DOHH2 (cell line): ENCODE measurements around the gene KLF9.

Experiments
- H3F3A ChIP-seq: fragments of 200-600 bp; sonication (generic), shearing (Covaris generic); 2 replicates; pipeline ENCODE4 v1.6.0; 2016; ENCODE audit warnings: antibody characterized with exemption, mild to moderate bottlenecking; ENCODE audit not compliant: control insufficient read depth, insufficient read depth
- H3K27ac ChIP-seq: fragments of 200-600 bp; sonication (generic); 2 replicates; pipeline ENCODE4 v1.5.1; 2014; ENCODE audit warnings: low read depth, mild to moderate bottlenecking, low read length, moderate library complexity
- H3K27me3 ChIP-seq: fragments of 200-600 bp; sonication (generic); 2 replicates; pipeline ENCODE4 v1.6.1; 2014; ENCODE audit warnings: mild to moderate bottlenecking, low read length, mixed read lengths; ENCODE audit not compliant: control insufficient read depth
- H3K36me3 ChIP-seq: fragments of 200-600 bp; sonication (generic); 2 replicates; pipeline ENCODE4 v1.6.1; 2014; ENCODE audit warnings: mild to moderate bottlenecking, low read length, moderate library complexity, mixed read lengths; ENCODE audit not compliant: control insufficient read depth
- H3K4me1 ChIP-seq: fragments of 200-600 bp; sonication (generic); 2 replicates; pipeline ENCODE4 v1.6.1; 2014; ENCODE audit warnings: mild to moderate bottlenecking, low read length, mixed read lengths; ENCODE audit not compliant: control insufficient read depth
- H3K4me2 ChIP-seq: fragments of 200-600 bp; sonication (generic); 2 replicates; pipeline ENCODE4 v1.6.0; 2014; ENCODE audit warnings: mild to moderate bottlenecking, low read length, moderate library complexity
- H3K4me3 ChIP-seq: fragments of 200-600 bp; sonication (generic); 2 replicates; pipeline ENCODE4 v1.5.1; 2014; ENCODE audit warnings: mild to moderate bottlenecking, low read length, mixed read lengths
- H3K79me2 ChIP-seq: fragments of 200-600 bp; sonication (generic); 2 replicates; pipeline ENCODE4 v1.6.1; 2014; ENCODE audit warnings: mild to moderate bottlenecking, low read length, mixed read lengths; ENCODE audit not compliant: control insufficient read depth
- H3K9me2 ChIP-seq: fragments of 200-600 bp; sonication (generic); replicated peaks from 2 replicates; pipeline ENCODE4 v1.6.1; 2014; ENCODE audit warnings: mild to moderate bottlenecking, low read length, mixed read lengths; ENCODE audit not compliant: control insufficient read depth
- H3K9me3 ChIP-seq: fragments of 200-600 bp; sonication (generic); 2 replicates; pipeline ENCODE4 v1.6.1; 2014; ENCODE audit warnings: antibody characterized with exemption, low read length, mixed read lengths; ENCODE audit not compliant: control insufficient read depth, insufficient read depth
- H4K20me1 ChIP-seq: fragments of 200-600 bp; sonication (generic); 2 replicates; pipeline ENCODE4 v1.6.0; 2014; ENCODE audit warnings: low read depth, mild to moderate bottlenecking, antibody characterized with exemption, low read length, moderate library complexity; ENCODE audit not compliant: control insufficient read depth, insufficient read depth
- EZH2phosphoT487 ChIP-seq: fragments of 200-600 bp; sonication (generic); IDR thresholded peaks from 2 replicates; pipeline ENCODE4 v1.6.1; 2017; ENCODE audit warnings: borderline replicate concordance, mild to moderate bottlenecking, antibody characterized with exemption, low read length, moderate library complexity, mixed read lengths
- TF ChIP-seq, protein P1 (sequence below): fragments of 200-600 bp; sonication (generic); IDR thresholded peaks from one replicate; pipeline ENCODE4 v1.5.1; 2014; ENCODE audit warnings: antibody characterized with exemption, mild to moderate bottlenecking, low read depth, low read length; ENCODE audit not compliant: poor library complexity, severe bottlenecking

The KLF9 gene

DNA sequence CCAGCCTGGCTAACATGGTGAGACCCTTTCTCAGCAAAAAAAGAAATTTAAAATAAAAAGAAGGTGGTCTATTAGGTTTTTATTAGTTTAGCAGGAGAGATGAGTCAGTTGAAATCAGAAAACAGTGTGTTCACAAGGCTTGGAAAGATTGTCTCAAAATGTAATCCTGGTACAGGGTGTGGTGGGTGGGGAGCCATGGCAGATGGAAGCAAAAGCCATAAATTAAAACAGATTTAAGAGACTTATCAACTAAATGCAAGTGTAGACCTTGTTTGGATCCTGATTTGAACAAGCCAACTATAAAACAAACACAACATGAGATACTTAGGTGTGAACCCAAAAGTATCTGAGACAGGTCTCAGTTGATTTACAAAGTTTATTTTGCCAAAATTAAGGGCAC lies 42.8 kb upstream of the KLF9 start:
- Histone ChIP-seq H3K27me3 (no peaks in the 10 kb centered on the region), H3K9me3 (no peaks in the 10 kb centered on the region), H3K27ac (no peak overlapping the region), H3K9me2 (no peaks in the 10 kb centered on the region), H3K79me2 (no peaks in the 10 kb centered on the region), H3F3A (no peaks in the 10 kb centered on the region), H3K4me1 (no peaks in the 10 kb centered on the region), H4K20me1 (no peaks in the 10 kb centered on the region), H3K36me3 (no peaks in the 10 kb centered on the region), H3K4me2 (no peak overlapping the region), H3K4me3 (no peak overlapping the region)
- TF ChIP-seq, protein P1, sequence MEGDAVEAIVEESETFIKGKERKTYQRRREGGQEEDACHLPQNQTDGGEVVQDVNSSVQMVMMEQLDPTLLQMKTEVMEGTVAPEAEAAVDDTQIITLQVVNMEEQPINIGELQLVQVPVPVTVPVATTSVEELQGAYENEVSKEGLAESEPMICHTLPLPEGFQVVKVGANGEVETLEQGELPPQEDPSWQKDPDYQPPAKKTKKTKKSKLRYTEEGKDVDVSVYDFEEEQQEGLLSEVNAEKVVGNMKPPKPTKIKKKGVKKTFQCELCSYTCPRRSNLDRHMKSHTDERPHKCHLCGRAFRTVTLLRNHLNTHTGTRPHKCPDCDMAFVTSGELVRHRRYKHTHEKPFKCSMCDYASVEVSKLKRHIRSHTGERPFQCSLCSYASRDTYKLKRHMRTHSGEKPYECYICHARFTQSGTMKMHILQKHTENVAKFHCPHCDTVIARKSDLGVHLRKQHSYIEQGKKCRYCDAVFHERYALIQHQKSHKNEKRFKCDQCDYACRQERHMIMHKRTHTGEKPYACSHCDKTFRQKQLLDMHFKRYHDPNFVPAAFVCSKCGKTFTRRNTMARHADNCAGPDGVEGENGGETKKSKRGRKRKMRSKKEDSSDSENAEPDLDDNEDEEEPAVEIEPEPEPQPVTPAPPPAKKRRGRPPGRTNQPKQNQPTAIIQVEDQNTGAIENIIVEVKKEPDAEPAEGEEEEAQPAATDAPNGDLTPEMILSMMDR = no peak
- no peak for TF ChIP-seq EZH2phosphoT487

DNA sequence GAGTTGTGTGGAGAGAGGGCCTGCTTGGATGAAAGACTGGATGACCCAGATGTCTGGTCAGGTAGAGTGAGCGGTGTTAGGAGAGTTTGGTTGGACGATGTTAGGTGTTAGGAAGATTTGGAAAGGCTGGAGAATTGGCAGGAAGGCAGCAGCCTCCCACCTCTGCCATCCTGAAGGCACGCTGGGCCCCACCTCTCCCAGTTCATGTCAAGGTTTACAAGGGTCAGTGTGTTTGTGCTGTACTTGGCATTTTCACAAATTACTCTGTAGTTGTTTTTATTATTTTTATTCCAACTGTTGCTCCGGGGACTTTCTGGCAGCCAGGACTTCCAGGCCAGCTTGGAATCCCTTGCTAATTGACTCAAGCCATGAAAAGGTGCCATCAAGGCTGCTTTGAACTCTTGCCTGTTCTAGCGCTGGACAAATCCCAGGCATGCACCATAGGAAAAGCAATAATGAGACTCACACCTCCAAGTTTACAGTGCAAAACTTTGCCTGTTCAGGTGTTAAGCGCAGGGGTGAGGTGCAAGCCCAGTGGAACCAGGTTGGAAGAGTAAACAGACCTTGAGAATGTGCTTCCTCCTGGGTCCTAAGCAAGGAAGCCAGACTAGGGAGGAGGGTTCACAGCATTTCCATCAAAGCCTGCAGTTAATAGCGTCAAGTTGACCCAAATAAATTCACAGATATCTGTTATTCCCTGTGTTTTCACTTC lies 41.7 kb upstream of the KLF9 start:
- H3K4me2 ChIP-seq = no peak overlapping the region
- no peaks in the 10 kb centered on the region for H3K36me3 ChIP-seq

DNA sequence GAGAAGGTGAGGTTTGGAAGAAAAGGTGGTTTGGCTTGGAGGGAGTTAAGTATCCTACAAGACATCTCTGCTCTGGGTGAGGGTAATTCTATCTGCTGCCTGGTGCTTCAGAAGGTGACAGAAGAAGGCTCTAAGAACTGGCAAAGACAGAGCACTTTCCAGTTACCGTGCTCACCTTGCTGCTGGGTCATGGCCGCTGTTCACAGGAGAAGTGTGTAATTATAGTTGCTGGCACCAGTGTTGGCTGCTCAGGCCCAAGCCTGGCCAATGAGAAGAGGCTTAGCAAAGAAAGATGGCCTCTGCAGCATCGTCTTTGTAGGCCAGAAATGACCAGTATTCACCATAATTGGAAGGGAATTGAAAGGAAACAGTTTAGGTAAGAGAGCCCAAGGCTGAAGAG lies 37.9 kb upstream of the KLF9 start:
- peaks cover 7% of the 10 kb centered on the region; the same call in 1 of the 2 replicates for H3K27me3 ChIP-seq
- H3K4me3 ChIP-seq = no peak overlapping the region
- no peak overlapping the region for H3K4me2 ChIP-seq
- TF ChIP-seq EZH2phosphoT487 = no peak
- TF ChIP-seq, protein P1 = no peak
- H3F3A ChIP-seq = no peaks in the 10 kb centered on the region
- H3K9me3 ChIP-seq = no peaks in the 10 kb centered on the region
- no peaks in the 10 kb centered on the region for H4K20me1 ChIP-seq
- no peaks in the 10 kb centered on the region for H3K9me2 ChIP-seq
- H3K36me3 ChIP-seq = no peaks in the 10 kb centered on the region
- no peak overlapping the region for H3K27ac ChIP-seq
- H3K4me1 ChIP-seq = no peaks in the 10 kb centered on the region
- no peaks in the 10 kb centered on the region for H3K79me2 ChIP-seq

More for the DNA sequence above, 41.7 kb upstream of the KLF9 start:
- H3F3A ChIP-seq = no peaks in the 10 kb centered on the region
- TF ChIP-seq, protein P1 = no peak
- TF ChIP-seq EZH2phosphoT487 = no peak
- H3K27ac ChIP-seq = no peak overlapping the region
- H3K79me2 ChIP-seq = no peaks in the 10 kb centered on the region
- no peaks in the 10 kb centered on the region for H4K20me1 ChIP-seq
- H3K4me3 ChIP-seq = no peak overlapping the region
- H3K27me3 ChIP-seq = no peaks in the 10 kb centered on the region
- H3K4me1 ChIP-seq = no peaks in the 10 kb centered on the region
- no peaks in the 10 kb centered on the region for H3K9me3 ChIP-seq
- no peaks in the 10 kb centered on the region for H3K9me2 ChIP-seq
